Ovary (tissue), 9 donors: Measurements from ENCODE around the gene RPL23. TPM values are rescaled to one million over a fixed set of nuclear protein-coding genes. Genes with fewer than 3 reads are reported as not detected.

Source experiments
- DNase-seq, 5 donors: peaks; one replicate each; pipeline ENCODE4 v3.0.0-alpha.2; 2019 to 2020
- H3K27ac ChIP-seq, 2 donors: fragments of 200-600 bp; one replicate each; pipeline versions ENCODE4 v1.5.1 to v1.8.0; 2019 to 2022
- H3K27me3 ChIP-seq: fragments of 200-600 bp; one replicate; pipeline ENCODE4 v1.8.0; 2022
- H3K36me3 ChIP-seq: fragments of 200-600 bp; sonication (generic); one replicate; pipeline ENCODE4 v1.5.1; 2019
- H3K4me1 ChIP-seq: one replicate; pipeline ENCODE4 v1.8.1; 2013; ENCODE audit warnings: mild to moderate bottlenecking, moderate library complexity; ENCODE audit not compliant: insufficient read depth
- H3K4me3 ChIP-seq: fragments of 200-600 bp; sonication (generic); one replicate; pipeline ENCODE4 v1.5.1; 2017
- H3K9me3 ChIP-seq, 2 donors: fragments of 200-600 bp in 1 of 2; sonication (generic) in 1 of 2; one replicate each; pipeline versions ENCODE4 v1.5.1 to v1.8.1; 2013 to 2019; ENCODE audit warnings: mild to moderate bottlenecking in 1 of 2, moderate library complexity in 1 of 2
- CTCF ChIP-seq, 3 donors: fragments of 450-650 bp in 2 of 3; fragments of 200-600 bp in 1 of 3; IDR thresholded peaks; one replicate each; pipeline versions ENCODE4 v1.5.1 to v1.8.0; 2016 to 2022; ENCODE audit warnings: antibody characterized with exemption in 3 of 3, mild to moderate bottlenecking in 1 of 3
- EP300 ChIP-seq: sonication (generic); formaldehyde crosslinking; IDR thresholded peaks from one replicate; pipeline ENCODE4 v1.6.1; 2017; ENCODE audit warnings: antibody characterized with exemption
- POLR2A ChIP-seq: fragments of 450-650 bp; IDR thresholded peaks from one replicate; pipeline ENCODE4 v1.6.1; 2017; ENCODE audit warnings: antibody characterized with exemption, mild to moderate bottlenecking, moderate library complexity
- WGBS, 3 donors: extraction: QIAGEN DNeasy Blood & Tissue Kit in 1 of 3; methylation state at CpG; one replicate each; pipeline versions ENCODE4 v1.1.5 to v1.1.7; 2013 to 2017; 5-methylcytosine and 5-hydroxymethylcytosine counted together
- intact Hi-C, 4 donors: fragments of 100-400 bp; cut with DNase I; formaldehyde crosslinking; loops; one replicate each; pipeline versions ENCODE4 v1.11.0 to v1.15.1; 2022 to 2023
- polyA plus RNA-seq, 2 donors: library from polyadenylated mRNA; stranded (reverse); fragments of 200-250 nt in 1 of 2; fragments of 350-450 nt in 1 of 2; fragmentation: Illumina TruSeq in 1 of 2; extraction: RNeasy Lipid Tissue Mini Kit (QIAGEN cat#74804) in 1 of 2; gene quantifications; one replicate each; pipeline ENCODE4 v1.2.3, GENCODE V29; 2013 to 2014
- total RNA-seq, 7 donors: library from RNA; depleted of rRNA in 2 of 7; stranded (reverse); fragments of >200 nt in 2 of 7; fragmentation: NEBNext Ultra II Directional in 3 of 7; extraction: Animal tissue kit (Norgen Biotek cat#: 25700) in 3 of 7; gene quantifications; one replicate each; pipeline versions ENCODE4 v1.1.0 to v1.2.4, GENCODE V29; 2016 to 2023
- donor health status: DM: no; HTN: no; CAD: no; lungs with moderate emphysema.
- donor health status: DM: no; HTN: no; CAD: no.
- donor health status: Bipolar disorder and iron deficiency.
- donor health status: DM: yes; HTN: yes; CAD: no.
- donor health status: DM: no; HTN: no; CAD: no.
- donor health status: DM: yes; HTN: yes; CAD: no.

Gene RPL23
- total and polyA plus RNA-seq, 9 donors = 2,982 to 7,100 (median 3,568) TPM

DNA sequence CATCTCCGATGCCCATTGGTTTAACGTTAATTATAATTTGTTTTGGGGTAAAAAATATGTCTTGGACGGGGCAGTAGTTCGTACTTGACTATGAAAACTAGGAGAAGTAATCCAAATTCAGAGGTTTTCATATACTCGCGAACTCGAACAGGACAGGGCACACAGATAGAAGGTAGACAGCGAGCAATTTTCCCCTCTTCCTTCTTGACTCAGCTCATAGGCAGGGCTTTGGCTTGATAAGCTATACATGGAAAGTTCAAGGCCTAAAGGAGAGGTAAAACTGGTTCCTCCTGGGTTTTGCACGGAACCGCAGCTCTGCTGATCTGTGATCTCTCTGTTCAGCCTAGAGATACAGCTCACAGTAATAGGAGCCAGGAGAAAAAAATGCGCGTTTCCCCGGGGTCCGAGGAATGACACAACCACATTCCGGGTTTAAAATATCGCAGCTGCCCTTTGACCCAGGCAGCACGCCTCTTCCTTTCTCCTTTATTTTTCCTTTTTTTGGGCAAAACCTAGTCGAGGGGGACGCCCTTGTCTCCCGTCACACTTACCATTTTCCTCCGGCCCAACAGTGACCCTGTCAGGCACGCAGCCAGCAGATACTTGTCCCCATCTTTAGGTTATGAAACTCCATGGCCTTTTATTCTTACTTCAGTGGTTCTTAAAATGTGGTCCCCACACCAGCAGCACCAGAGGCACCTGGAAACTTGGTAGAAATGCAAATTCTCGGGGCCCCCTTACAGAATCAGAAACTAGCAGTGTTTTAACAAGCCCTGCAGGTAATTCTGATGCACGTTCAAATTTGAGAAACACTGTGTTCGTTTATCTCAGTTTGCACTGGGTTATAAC, 14.7 kb upstream of the RPL23 start:
- whole genome bisulfite sequencing, 3 donors = 7 to 10% (median 9%) methylated on average over 25 of the region's 25 CpGs
- H3K4me3 ChIP-seq = peak overlapping the region; percentile 95
- TF ChIP-seq EP300 = peak; percentile 67
- TF ChIP-seq CTCF (IDR thresholded peaks at IDR 0.05) = no peak
- TF ChIP-seq POLR2A = peak; percentile 18
- no peaks in the 10 kb centered on the region for H3K36me3 ChIP-seq
- H3K27me3 ChIP-seq = no peaks in the 10 kb centered on the region
- peaks cover 12% of the 10 kb centered on the region for H3K4me1 ChIP-seq
- DNase-seq = peak; percentile 59 to 74 (median 71)
- intact Hi-C loops = no loop called here
- no peaks in the 10 kb centered on the region for H3K9me3 ChIP-seq
- peak overlapping the region; percentile 92 to 96 for H3K27ac ChIP-seq

GRCh38 chr17:38867179-38867967, 13.9 kb upstream of the RPL23 start:
- Histone ChIP-seq H3K27me3 (no peaks in the 10 kb centered on the region), H3K4me1 (peaks cover 8% of the 10 kb centered on the region), H3K4me3 (peak overlapping the region; percentile 95), H3K36me3 (no peaks in the 10 kb centered on the region), H3K9me3 (no peaks in the 10 kb centered on the region), H3K27ac (peak overlapping the region; percentile 92 to 96)
- DNase-seq = peak; percentile 67 to 79 (median 73)
- intact Hi-C loops = no loop called here
- WGBS, 3 donors = 22 to 30% (median 25%) methylated on average over 31 of the region's 31 CpGs
- TF ChIP-seq CTCF (IDR thresholded peaks at IDR 0.05) = peak in 1 of 3 donors; percentile 38
- TF ChIP-seq EP300 = no peak

GRCh38 chr17:38864636-38865398, 11.3 kb upstream of the RPL23 start:
- no peaks in the 10 kb centered on the region for H3K27me3 ChIP-seq
- no peak overlapping the region for H3K27ac ChIP-seq
- no peaks in the 10 kb centered on the region for H3K36me3 ChIP-seq
- H3K4me1 ChIP-seq = no peaks in the 10 kb centered on the region
- H3K9me3 ChIP-seq = no peaks in the 10 kb centered on the region
- intact Hi-C loops = no loop called here
- H3K4me3 ChIP-seq = no peak overlapping the region
- DNase-seq = no peak
- TF ChIP-seq POLR2A (no peak), CTCF (IDR thresholded peaks at IDR 0.05) (no peak), EP300 (no peak)
- WGBS, 3 donors = 55 to 62% (median 57%) methylated on average over 11 of the region's 11 CpGs

DNA sequence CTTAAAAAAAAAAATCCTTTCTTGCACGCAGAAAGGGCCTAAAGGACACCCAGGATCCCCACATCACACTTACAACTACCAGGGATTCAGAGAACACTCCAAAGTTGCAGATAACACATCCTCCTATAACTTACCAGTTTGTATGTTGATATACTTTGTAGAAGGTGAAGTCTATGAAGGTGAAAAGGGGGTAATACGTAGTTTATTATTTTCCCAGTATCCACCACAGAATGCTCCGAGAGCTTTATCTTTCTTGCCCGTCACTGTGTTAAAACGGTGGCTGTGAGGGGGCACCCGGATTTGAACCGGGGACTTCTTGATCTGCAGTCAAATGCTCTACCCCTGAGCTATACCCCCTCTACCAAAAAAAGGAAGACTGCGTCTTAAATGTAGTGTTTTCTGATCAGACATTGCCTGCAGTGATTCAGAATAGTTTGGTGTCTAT, 7.9 kb upstream of the RPL23 start:
- Histone ChIP-seq H3K27me3 (no peaks in the 10 kb centered on the region), H3K27ac (no peak overlapping the region), H3K4me3 (no peak overlapping the region), H3K36me3 (no peaks in the 10 kb centered on the region), H3K4me1 (no peaks in the 10 kb centered on the region), H3K9me3 (no peaks in the 10 kb centered on the region)
- TF ChIP-seq EP300 (no peak), CTCF (IDR thresholded peaks at IDR 0.05) (no peak), POLR2A (no peak)
- intact Hi-C loops = no loop called here
- DNase-seq = peak in 2 of 5 donors; percentile 26 to 53
- WGBS, 3 donors = 11 to 12% (median 12%) methylated on average over 8 of the region's 8 CpGs
